Activated B cell treated with CpG ODN at 0.5 μM for 24 hours (primary cell): ENCODE data around the gene SUGCT. TPM values are rescaled to one million over a fixed set of nuclear protein-coding genes. Genes with fewer than 3 reads are reported as not detected.

Experiments
- ATAC-seq: fragments of 200-7000 bp; cut with Tn5 transposase; one replicate; pipeline ENCODE4 v1.10.0; 2021; ENCODE audit warnings: low read depth, mild to moderate bottlenecking, moderate library complexity
- CTCF ChIA-PET: fragments of 350-600 bp; sonication (Branson Sonifier 250); formaldehyde crosslinking; loops from one replicate; lab custom pipeline; 2021; ENCODE audit warnings: antibody characterized with exemption; lab: Charles Lee
- POLR2A ChIA-PET: fragments of 350-600 bp; sonication (Branson Sonifier 250); formaldehyde crosslinking; loops from one replicate; lab custom pipeline; 2021; ENCODE audit warnings: antibody characterized with exemption; lab: Charles Lee
- DNase-seq: peaks from one replicate; pipeline ENCODE4 v3.0.0; 2022
- H3K27ac Mint-ChIP-seq: one replicate; pipeline ENCODE4 v1.8.0; 2020; ENCODE audit warnings: mixed read lengths
- H3K27me3 Mint-ChIP-seq: one replicate; pipeline ENCODE4 v1.8.0; 2021; ENCODE audit warnings: mixed read lengths
- H3K36me3 Mint-ChIP-seq: one replicate; pipeline ENCODE4 v1.8.0; 2021; ENCODE audit warnings: low read depth, mixed read lengths
- H3K4me1 Mint-ChIP-seq: one replicate; pipeline ENCODE4 v1.8.0; 2021; ENCODE audit warnings: mixed read lengths
- H3K4me3 Mint-ChIP-seq: one replicate; pipeline ENCODE4 v1.8.0; 2020; ENCODE audit warnings: mild to moderate bottlenecking, mixed read lengths
- H3K9me3 Mint-ChIP-seq: one replicate; pipeline ENCODE4 v1.8.0; 2020; ENCODE audit warnings: mixed read lengths
- intact Hi-C: fragments of 100-400 bp; cut with micrococcal nuclease; formaldehyde crosslinking; loops from one replicate; pipeline ENCODE4 v1.15.1; 2024
- total RNA-seq: library from RNA; stranded (reverse); gene quantifications from 2 replicates; pipeline ENCODE4 v1.2.3, GENCODE V29; 2022
- TF ChIP-seq, protein P1 (sequence below): fragments of 200-600 bp; IDR thresholded peaks from one replicate; pipeline ENCODE4 v1.8.0; 2022; ENCODE audit warnings: antibody characterized with exemption, mild to moderate bottlenecking

The SUGCT gene
- total RNA-seq, 1 donor from 2014 or later, result 1.3 TPM

DNA sequence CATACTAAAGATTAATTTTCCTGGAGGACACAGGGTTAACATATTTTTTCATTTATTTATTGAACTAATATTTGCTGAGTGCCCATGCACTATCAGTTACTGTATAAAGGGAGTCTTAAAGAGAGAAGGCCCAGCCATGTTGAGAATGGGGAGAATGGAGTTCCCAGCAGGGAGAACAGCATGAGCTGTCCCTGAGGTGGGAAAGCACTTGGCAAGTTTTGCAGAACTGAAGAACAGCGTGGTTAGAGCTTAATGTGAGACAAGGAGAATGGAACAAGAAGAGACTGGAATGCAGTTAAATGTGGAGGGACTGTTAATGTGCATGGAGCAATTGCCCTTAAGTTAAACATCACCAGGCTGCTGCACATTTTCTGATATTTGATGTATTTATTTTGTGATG lies 435.4 kb downstream of the SUGCT start:
- Mint-ChIP-seq H3K4me1 (no peaks in the 10 kb centered on the region), H3K36me3 (no peaks in the 10 kb centered on the region), H3K27me3 (no peaks in the 10 kb centered on the region), H3K9me3 (no peaks in the 10 kb centered on the region), H3K4me3 (no peak overlapping the region), H3K27ac (no peak overlapping the region)
- TF ChIP-seq, protein P1, sequence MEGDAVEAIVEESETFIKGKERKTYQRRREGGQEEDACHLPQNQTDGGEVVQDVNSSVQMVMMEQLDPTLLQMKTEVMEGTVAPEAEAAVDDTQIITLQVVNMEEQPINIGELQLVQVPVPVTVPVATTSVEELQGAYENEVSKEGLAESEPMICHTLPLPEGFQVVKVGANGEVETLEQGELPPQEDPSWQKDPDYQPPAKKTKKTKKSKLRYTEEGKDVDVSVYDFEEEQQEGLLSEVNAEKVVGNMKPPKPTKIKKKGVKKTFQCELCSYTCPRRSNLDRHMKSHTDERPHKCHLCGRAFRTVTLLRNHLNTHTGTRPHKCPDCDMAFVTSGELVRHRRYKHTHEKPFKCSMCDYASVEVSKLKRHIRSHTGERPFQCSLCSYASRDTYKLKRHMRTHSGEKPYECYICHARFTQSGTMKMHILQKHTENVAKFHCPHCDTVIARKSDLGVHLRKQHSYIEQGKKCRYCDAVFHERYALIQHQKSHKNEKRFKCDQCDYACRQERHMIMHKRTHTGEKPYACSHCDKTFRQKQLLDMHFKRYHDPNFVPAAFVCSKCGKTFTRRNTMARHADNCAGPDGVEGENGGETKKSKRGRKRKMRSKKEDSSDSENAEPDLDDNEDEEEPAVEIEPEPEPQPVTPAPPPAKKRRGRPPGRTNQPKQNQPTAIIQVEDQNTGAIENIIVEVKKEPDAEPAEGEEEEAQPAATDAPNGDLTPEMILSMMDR, result no peak
- intact Hi-C loops, result no loop called here
- ATAC-seq (no peak), DNase-seq (no peak)
- ChIA-PET POLR2A (no interaction called here), CTCF (no interaction called here)

GRCh38 chr7:40571796-40572195 lies 437.0 kb downstream of the SUGCT start:
- no peak overlapping the region for H3K27ac Mint-ChIP-seq
- intact Hi-C loops, result no loop called here

GRCh38 chr7:40572810-40573465 lies 438.1 kb downstream of the SUGCT start:
- Mint-ChIP-seq H3K27ac (no peak overlapping the region), H3K4me3 (no peak overlapping the region), H3K27me3 (no peaks in the 10 kb centered on the region), H3K36me3 (no peaks in the 10 kb centered on the region), H3K4me1 (no peaks in the 10 kb centered on the region), H3K9me3 (peaks cover 6% of the 10 kb centered on the region)
- ATAC-seq (no peak), DNase-seq (no peak)
- TF ChIP-seq, protein P1, result no peak
- intact Hi-C loops, result no loop called here
- CTCF ChIA-PET, result no interaction called here
- POLR2A ChIA-PET, result no interaction called here

More at GRCh38 chr7:40571796-40572195, 437.0 kb downstream of the SUGCT start:
- ATAC-seq, result no peak
- no peaks in the 10 kb centered on the region for H3K27me3 Mint-ChIP-seq
- H3K4me1 Mint-ChIP-seq, result no peaks in the 10 kb centered on the region
- CTCF ChIA-PET, result no interaction called here
- H3K36me3 Mint-ChIP-seq, result no peaks in the 10 kb centered on the region
- POLR2A ChIA-PET, result no interaction called here
- TF ChIP-seq, protein P1, result no peak
- no peaks in the 10 kb centered on the region for H3K9me3 Mint-ChIP-seq
- DNase-seq, result no peak
- H3K4me3 Mint-ChIP-seq, result no peak overlapping the region

GRCh38 chr7:40579401-40579800 lies 444.6 kb downstream of the SUGCT start:
- Mint-ChIP-seq H3K27me3 (no peaks in the 10 kb centered on the region), H3K4me1 (no peaks in the 10 kb centered on the region), H3K36me3 (no peaks in the 10 kb centered on the region), H3K4me3 (no peak overlapping the region), H3K9me3 (peaks cover 6% of the 10 kb centered on the region), H3K27ac (no peak overlapping the region)
- no peak for DNase-seq
- intact Hi-C loops, result no loop called here
- ChIA-PET CTCF (no interaction called here), POLR2A (no interaction called here)
- no peak for ATAC-seq
- TF ChIP-seq, protein P1, result no peak

DNA sequence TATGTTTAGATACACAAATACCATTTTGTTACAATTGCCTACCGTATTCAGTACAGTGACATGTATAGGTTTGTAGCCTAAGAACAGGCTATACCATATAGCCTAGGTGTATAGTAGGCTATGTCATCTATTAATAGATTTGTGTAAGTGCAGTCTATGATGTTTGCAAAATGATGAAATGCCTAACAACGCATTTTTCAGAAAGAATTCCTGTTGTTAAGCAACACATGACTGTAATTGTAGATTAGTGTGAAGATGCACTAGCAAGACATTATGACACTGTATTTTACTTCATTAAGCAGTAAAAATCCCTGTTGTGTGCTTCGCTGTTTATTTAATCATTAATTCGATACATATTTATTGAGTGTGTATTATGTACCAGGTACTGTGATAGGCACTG lies 446.0 kb downstream of the SUGCT start:
- H3K4me3 Mint-ChIP-seq, result no peak overlapping the region
- H3K36me3 Mint-ChIP-seq, result no peaks in the 10 kb centered on the region
- TF ChIP-seq, protein P1, result no peak
- no peaks in the 10 kb centered on the region for H3K27me3 Mint-ChIP-seq
- ChIA-PET CTCF (no interaction called here), POLR2A (no interaction called here)
- ATAC-seq (no peak), DNase-seq (no peak)
- peaks cover 6% of the 10 kb centered on the region for H3K9me3 Mint-ChIP-seq
- H3K4me1 Mint-ChIP-seq, result no peaks in the 10 kb centered on the region
- intact Hi-C loops, result no loop called here
- no peak overlapping the region for H3K27ac Mint-ChIP-seq
